Osteoblast (primary cell): ENCODE measurements around the gene AK9. TPM values are rescaled to one million over a fixed set of nuclear protein-coding genes. Genes with fewer than 3 reads are reported as not detected.
A peak's percentile ranks its signal among the peaks of the same experiment; 100 is the strongest.

ENCODE experiments used
- DNase-seq: peaks from one replicate; pipeline ENCODE4 v3.0.0; 2011; ENCODE audit warnings: low spot score, mixed read lengths; ENCODE audit not compliant: insufficient read length; ENCODE audit errors: missing footprints
- H2AFZ ChIP-seq: 2 replicates; pipeline ENCODE4 v1.6.0; 2011; ENCODE audit warnings: mild to moderate bottlenecking, low read length
- H3K27ac ChIP-seq: 2 replicates; pipeline ENCODE4 v1.5.1; 2011; ENCODE audit warnings: mild to moderate bottlenecking, low read depth, low read length, moderate library complexity
- H3K27me3 ChIP-seq: 2 replicates; pipeline ENCODE4 v1.6.0; 2012; ENCODE audit warnings: mild to moderate bottlenecking, control low read depth, inconsistent platforms, low read length, moderate library complexity; ENCODE audit not compliant: insufficient read depth
- H3K36me3 ChIP-seq: 2 replicates; pipeline ENCODE4 v1.5.1; 2011; ENCODE audit warnings: mild to moderate bottlenecking, low read length, control low read depth, moderate library complexity; ENCODE audit not compliant: insufficient read depth
- H3K4me1 ChIP-seq: 2 replicates; pipeline ENCODE4 v1.5.1; 2011; ENCODE audit warnings: mild to moderate bottlenecking, low read length, control low read depth, moderate library complexity; ENCODE audit not compliant: insufficient read depth
- H3K4me2 ChIP-seq: 2 replicates; pipeline ENCODE4 v1.6.0; 2011; ENCODE audit warnings: mild to moderate bottlenecking, low read length; ENCODE audit not compliant: insufficient read depth
- H3K4me3 ChIP-seq: fragments of 200-600 bp; sonication (generic); 3 replicates; pipeline ENCODE4 v1.5.1; 2012; ENCODE audit warnings: mild to moderate bottlenecking, low read length, inconsistent platforms; ENCODE audit not compliant: insufficient read depth
- H3K79me2 ChIP-seq: 2 replicates; pipeline ENCODE4 v1.6.0; 2012; ENCODE audit warnings: mild to moderate bottlenecking, low read length, control low read depth, inconsistent platforms; ENCODE audit not compliant: insufficient read depth
- H3K9me3 ChIP-seq: 2 replicates; pipeline ENCODE4 v1.5.1; 2011; ENCODE audit warnings: low read depth, low read length, control low read depth
- H4K20me1 ChIP-seq: 2 replicates; pipeline ENCODE4 v1.6.0; 2012; ENCODE audit warnings: mild to moderate bottlenecking, low read length, control low read depth; ENCODE audit not compliant: insufficient read depth
- CTCF ChIP-seq: IDR thresholded peaks from 2 replicates; pipeline ENCODE4 v1.5.1; 2011; ENCODE audit warnings: mild to moderate bottlenecking, low read depth, low read length, moderate library complexity; ENCODE audit errors: extremely low read depth
- total RNA-seq: library from RNA; depleted of rRNA; stranded (reverse); fragments of >200 nt; gene quantifications from 2 replicates; pipeline ENCODE4 v1.2.3, GENCODE V29; 2012

AK9 gene
- total RNA-seq, 1 donor: 5.8 TPM

GRCh38 chr6:109480993-109481480 lies 210.0 kb downstream of the AK9 start:
- Histone ChIP-seq H4K20me1 (peaks cover 2% of the 10 kb centered on the region), H3K27ac (no peak overlapping the region), H3K4me3 (no peak overlapping the region), H3K4me1 (peaks cover 11% of the 10 kb centered on the region), H2AFZ (no peak overlapping the region), H3K4me2 (no peak overlapping the region), H3K79me2 (peaks cover 48% of the 10 kb centered on the region), H3K27me3 (no peaks in the 10 kb centered on the region), H3K9me3 (no peaks in the 10 kb centered on the region), H3K36me3 (peaks cover 26% of the 10 kb centered on the region)
- no peak for DNase-seq
- no peak for TF ChIP-seq CTCF

GRCh38 chr6:109478841-109479624 lies 212.0 kb downstream of the AK9 start:
- Histone ChIP-seq H3K79me2 (peaks cover 48% of the 10 kb centered on the region), H3K27ac (no peak overlapping the region)
- no peak for TF ChIP-seq CTCF

GRCh38 chr6:109478222-109478805 lies 212.7 kb downstream of the AK9 start:
- Histone ChIP-seq H4K20me1 (peaks cover 2% of the 10 kb centered on the region), H3K4me1 (peaks cover 8% of the 10 kb centered on the region), H3K27me3 (no peaks in the 10 kb centered on the region), H2AFZ (no peak overlapping the region), H3K4me2 (no peak overlapping the region), H3K36me3 (peaks cover 44% of the 10 kb centered on the region), H3K9me3 (no peaks in the 10 kb centered on the region), H3K27ac (no peak overlapping the region), H3K4me3 (no peak overlapping the region), H3K79me2 (peaks cover 48% of the 10 kb centered on the region)
- no peak for TF ChIP-seq CTCF
- DNase-seq: no peak

More at GRCh38 chr6:109478841-109479624, 212.0 kb downstream of the AK9 start:
- Histone ChIP-seq H3K4me1 (peaks cover 11% of the 10 kb centered on the region), H2AFZ (no peak overlapping the region), H3K27me3 (no peaks in the 10 kb centered on the region), H4K20me1 (peaks cover 2% of the 10 kb centered on the region), H3K4me3 (peak overlapping the region; percentile 19), H3K9me3 (no peaks in the 10 kb centered on the region), H3K36me3 (peaks cover 41% of the 10 kb centered on the region), H3K4me2 (peak overlapping the region; percentile 45)
- DNase-seq: no peak

- no peak for DNase-seq
- no peak for TF ChIP-seq CTCF
- peaks cover 48% of the 10 kb centered on the region for H3K79me2 ChIP-seq
- no peaks in the 10 kb centered on the region for H3K9me3 ChIP-seq
- H3K4me2 ChIP-seq: no peak overlapping the region
- H2AFZ ChIP-seq: no peak overlapping the region
- H3K27ac ChIP-seq: no peak overlapping the region
- peaks cover 8% of the 10 kb centered on the region for H3K4me1 ChIP-seq
- peaks cover 2% of the 10 kb centered on the region for H4K20me1 ChIP-seq
- H3K36me3 ChIP-seq: peaks cover 44% of the 10 kb centered on the region
- H3K4me3 ChIP-seq: no peak overlapping the region
- H3K27me3 ChIP-seq: no peaks in the 10 kb centered on the region
Measured at GRCh38 chr6:109477725-109478124, 213.3 kb downstream of the AK9 start.
